Osteocyte (in vitro differentiated cells): ENCODE data around the gene AS3MT. TPM values are rescaled to one million over a fixed set of nuclear protein-coding genes. Genes with fewer than 3 reads are reported as not detected.

Experiments used
- DNase-seq: peaks from one replicate; pipeline ENCODE4 v3.0.0; 2021; ENCODE audit warnings: mixed read lengths; ENCODE audit not compliant: unreplicated experiment; ENCODE audit errors: extremely low spot score
- H3K27ac Mint-ChIP-seq: one replicate; pipeline ENCODE4 v1.8.0; 2021; ENCODE audit warnings: mild to moderate bottlenecking, mixed read lengths; ENCODE audit not compliant: unreplicated experiment
- H3K27me3 Mint-ChIP-seq: one replicate; pipeline ENCODE4 v1.8.0; 2021; ENCODE audit warnings: mixed read lengths; ENCODE audit not compliant: unreplicated experiment
- H3K36me3 Mint-ChIP-seq: one replicate; pipeline ENCODE4 v1.8.0; 2021; ENCODE audit warnings: mixed read lengths; ENCODE audit not compliant: unreplicated experiment
- H3K4me1 Mint-ChIP-seq: one replicate; pipeline ENCODE4 v1.8.0; 2021; ENCODE audit warnings: mixed read lengths; ENCODE audit not compliant: unreplicated experiment
- H3K4me3 Mint-ChIP-seq: one replicate; pipeline ENCODE4 v1.8.0; 2021; ENCODE audit warnings: mild to moderate bottlenecking, moderate library complexity, mixed read lengths; ENCODE audit not compliant: unreplicated experiment
- H3K9me3 Mint-ChIP-seq: one replicate; pipeline ENCODE4 v1.8.0; 2021; ENCODE audit warnings: mixed read lengths; ENCODE audit not compliant: unreplicated experiment
- total RNA-seq: library from RNA; stranded (reverse); gene quantifications from 2 replicates; pipeline ENCODE4 v1.2.1, GENCODE V29; 2021
- TF ChIP-seq, protein P1 (sequence below): fragments of 200-600 bp; sonication (generic); IDR thresholded peaks from 2 replicates; pipeline ENCODE4 v1.5.0; 2021; ENCODE audit warnings: antibody characterized with exemption, mild to moderate bottlenecking, moderate library complexity

The AS3MT gene
- total RNA-seq, 1 donor from 2014 or later = 2.8 TPM

DNA sequence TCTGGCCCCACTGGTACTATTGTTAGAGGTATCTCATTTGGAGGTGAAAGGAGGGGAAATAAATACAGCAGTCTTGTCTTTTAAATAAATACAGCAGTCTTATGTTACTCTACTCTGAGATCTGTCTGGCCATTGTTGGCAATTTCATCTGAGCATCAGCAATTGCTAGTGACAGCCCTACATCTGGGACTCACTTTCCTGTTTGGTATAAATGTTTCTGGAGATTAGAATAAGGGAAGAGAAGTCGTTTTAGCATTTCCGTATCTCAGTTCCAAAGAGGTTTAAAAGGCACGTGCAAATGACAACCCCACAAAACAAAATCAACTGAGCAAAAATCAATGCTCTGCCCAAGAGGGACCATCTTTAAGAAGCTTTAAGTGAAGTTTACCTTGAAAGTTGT, 30.7 kb downstream of the AS3MT start:
- no peak for DNase-seq
- no peaks in the 10 kb centered on the region for H3K36me3 Mint-ChIP-seq
- H3K27me3 Mint-ChIP-seq = no peaks in the 10 kb centered on the region
- TF ChIP-seq, protein P1, sequence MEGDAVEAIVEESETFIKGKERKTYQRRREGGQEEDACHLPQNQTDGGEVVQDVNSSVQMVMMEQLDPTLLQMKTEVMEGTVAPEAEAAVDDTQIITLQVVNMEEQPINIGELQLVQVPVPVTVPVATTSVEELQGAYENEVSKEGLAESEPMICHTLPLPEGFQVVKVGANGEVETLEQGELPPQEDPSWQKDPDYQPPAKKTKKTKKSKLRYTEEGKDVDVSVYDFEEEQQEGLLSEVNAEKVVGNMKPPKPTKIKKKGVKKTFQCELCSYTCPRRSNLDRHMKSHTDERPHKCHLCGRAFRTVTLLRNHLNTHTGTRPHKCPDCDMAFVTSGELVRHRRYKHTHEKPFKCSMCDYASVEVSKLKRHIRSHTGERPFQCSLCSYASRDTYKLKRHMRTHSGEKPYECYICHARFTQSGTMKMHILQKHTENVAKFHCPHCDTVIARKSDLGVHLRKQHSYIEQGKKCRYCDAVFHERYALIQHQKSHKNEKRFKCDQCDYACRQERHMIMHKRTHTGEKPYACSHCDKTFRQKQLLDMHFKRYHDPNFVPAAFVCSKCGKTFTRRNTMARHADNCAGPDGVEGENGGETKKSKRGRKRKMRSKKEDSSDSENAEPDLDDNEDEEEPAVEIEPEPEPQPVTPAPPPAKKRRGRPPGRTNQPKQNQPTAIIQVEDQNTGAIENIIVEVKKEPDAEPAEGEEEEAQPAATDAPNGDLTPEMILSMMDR = no peak
- H3K27ac Mint-ChIP-seq = no peak overlapping the region
- H3K4me3 Mint-ChIP-seq = no peak overlapping the region
- no peaks in the 10 kb centered on the region for H3K9me3 Mint-ChIP-seq
- no peaks in the 10 kb centered on the region for H3K4me1 Mint-ChIP-seq

- TF ChIP-seq, protein P1 = no peak
- Mint-ChIP-seq H3K4me1 (no peaks in the 10 kb centered on the region), H3K27me3 (no peaks in the 10 kb centered on the region)
Observed at GRCh38 chr10:102904346-102904745, 35.1 kb downstream of the AS3MT start.

DNA sequence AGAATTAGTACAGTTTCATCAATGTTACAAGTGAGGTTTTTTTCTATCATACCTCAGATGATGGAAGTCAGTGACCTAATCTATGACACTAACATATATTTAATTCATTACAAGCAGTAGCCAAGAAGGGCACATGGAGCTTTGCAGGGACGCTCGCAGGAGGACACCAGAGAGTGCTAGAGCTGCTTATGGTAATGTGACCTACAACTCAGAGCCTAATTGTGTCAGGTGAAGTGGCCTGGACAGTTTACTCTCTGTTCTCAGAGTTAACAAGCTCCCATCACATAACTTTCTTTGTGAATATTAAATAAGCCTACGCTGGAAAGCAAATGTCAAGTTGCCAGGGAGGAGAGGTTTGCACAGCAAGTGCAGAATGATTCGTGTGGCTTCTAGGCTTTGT, 37.2 kb downstream of the AS3MT start:
- H3K4me3 Mint-ChIP-seq = no peak overlapping the region
- no peaks in the 10 kb centered on the region for H3K27me3 Mint-ChIP-seq
- TF ChIP-seq, protein P1 = no peak
- DNase-seq = no peak
- no peaks in the 10 kb centered on the region for H3K9me3 Mint-ChIP-seq
- no peaks in the 10 kb centered on the region for H3K4me1 Mint-ChIP-seq
- no peaks in the 10 kb centered on the region for H3K36me3 Mint-ChIP-seq
- H3K27ac Mint-ChIP-seq = no peak overlapping the region

More at GRCh38 chr10:102904346-102904745, 35.1 kb downstream of the AS3MT start:
- no peaks in the 10 kb centered on the region for H3K9me3 Mint-ChIP-seq
- DNase-seq = no peak
- no peak overlapping the region for H3K4me3 Mint-ChIP-seq
- H3K27ac Mint-ChIP-seq = no peak overlapping the region
- no peaks in the 10 kb centered on the region for H3K36me3 Mint-ChIP-seq

DNA sequence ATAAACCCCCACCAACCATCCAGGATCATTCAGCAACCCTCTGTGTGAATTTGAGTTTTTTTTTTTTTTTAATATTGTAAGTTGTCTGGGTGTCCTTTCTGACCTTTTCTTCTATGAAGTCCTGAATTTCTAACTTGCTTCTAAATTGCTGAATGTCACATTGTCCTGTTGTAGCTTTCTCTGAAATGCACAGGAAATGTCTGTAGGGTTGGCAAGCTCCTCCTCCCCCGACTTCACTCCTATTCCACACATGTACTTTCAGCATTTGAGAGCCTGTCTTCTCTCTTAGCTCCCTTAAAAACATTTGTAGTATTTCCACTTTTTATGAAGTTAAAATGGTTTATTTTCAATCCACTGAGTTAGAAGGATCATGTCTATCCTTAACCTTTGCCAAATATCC, 45.5 kb downstream of the AS3MT start:
- Mint-ChIP-seq H3K9me3 (no peaks in the 10 kb centered on the region), H3K4me1 (peaks cover 19% of the 10 kb centered on the region), H3K27ac (no peak overlapping the region), H3K4me3 (no peak overlapping the region), H3K27me3 (peaks cover 23% of the 10 kb centered on the region), H3K36me3 (no peaks in the 10 kb centered on the region)
- DNase-seq = no peak
- TF ChIP-seq, protein P1 = no peak

DNA sequence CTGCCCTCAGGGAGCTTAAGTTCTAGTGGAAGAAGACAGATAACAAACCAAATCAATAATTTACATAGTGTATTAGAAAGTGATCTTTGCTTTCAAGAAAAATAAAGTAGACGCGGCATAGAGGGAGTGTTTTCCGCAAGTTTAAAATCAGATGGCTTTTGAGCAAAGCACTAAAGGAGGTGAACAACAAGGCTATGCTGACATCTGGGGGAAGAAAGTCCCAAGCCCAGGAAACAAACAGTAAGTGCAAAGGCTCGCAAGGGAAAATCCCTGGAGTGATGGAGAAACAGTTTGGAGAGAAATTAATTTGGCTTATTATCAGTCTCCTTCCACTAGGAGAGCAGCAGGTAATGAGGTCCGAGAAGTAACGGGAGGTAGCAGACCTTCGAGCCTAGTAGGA, 46.9 kb downstream of the AS3MT start:
- TF ChIP-seq, protein P1 = no peak
- no peak for DNase-seq
- Mint-ChIP-seq H3K4me3 (peak overlapping the region; percentile 88), H3K27ac (no peak overlapping the region), H3K4me1 (peaks cover 33% of the 10 kb centered on the region), H3K36me3 (no peaks in the 10 kb centered on the region), H3K27me3 (peaks cover 23% of the 10 kb centered on the region), H3K9me3 (no peaks in the 10 kb centered on the region)
